Muscle layer of duodenum (tissue), 2 donors: ENCODE results near the gene MLPH.

Experiments used
- H3K27ac ChIP-seq: one replicate; pipeline ENCODE4 v1.7.0; 2013; ENCODE audit warnings: mild to moderate bottlenecking, low read length
- H3K27me3 ChIP-seq: one replicate; pipeline ENCODE4 v1.7.0; 2013; ENCODE audit warnings: low read depth, mild to moderate bottlenecking, control low read depth, low read length
- H3K36me3 ChIP-seq, 2 donors: one replicate each; pipeline ENCODE4 v1.7.0; 2013; ENCODE audit warnings: low read length in 2 of 2, control low read depth in 1 of 2, mild to moderate bottlenecking in 1 of 2; ENCODE audit not compliant: insufficient read depth in 2 of 2, control insufficient read depth in 1 of 2
- H3K4me1 ChIP-seq, 2 donors: one replicate each; pipeline ENCODE4 v1.7.0; 2013; ENCODE audit warnings: low read length in 2 of 2, mild to moderate bottlenecking in 2 of 2, control low read depth in 1 of 2, moderate library complexity in 1 of 2; ENCODE audit not compliant: insufficient read depth in 2 of 2, control insufficient read depth in 1 of 2
- H3K4me3 ChIP-seq, 2 donors: one replicate each; pipeline ENCODE4 v1.7.0; 2013; ENCODE audit warnings: low read length in 2 of 2, low read depth in 1 of 2, mild to moderate bottlenecking in 1 of 2
- H3K9me3 ChIP-seq, 2 donors: one replicate each; pipeline ENCODE4 v1.7.0; 2013; ENCODE audit warnings: low read length in 2 of 2, control low read depth in 1 of 2, mild to moderate bottlenecking in 1 of 2; ENCODE audit not compliant: control insufficient read depth in 1 of 2
- donor health status: healthy.

Gene MLPH

GRCh38 chr2:237491515-237492118 lies 4.6 kb downstream of the MLPH start:
- H3K9me3 ChIP-seq: peaks cover 10 to 13% of the 10 kb centered on the region in 2 donors
- H3K27ac ChIP-seq: no peak overlapping the region
- H3K36me3 ChIP-seq: peaks cover 0 to 3% of the 10 kb centered on the region in 2 donors
- peak overlapping the region in 1 of 2 donors; percentile 29 for H3K4me3 ChIP-seq
- H3K27me3 ChIP-seq: peaks cover 14% of the 10 kb centered on the region
- peaks cover 0 to 13% of the 10 kb centered on the region in 2 donors for H3K4me1 ChIP-seq

GRCh38 chr2:237492137-237492890 lies 5.3 kb downstream of the MLPH start:
- Histone ChIP-seq H3K27me3 (peaks cover 9% of the 10 kb centered on the region), H3K4me3 (peak overlapping the region in 1 of 2 donors; percentile 29), H3K36me3 (peaks cover 0 to 3% of the 10 kb centered on the region in 2 donors), H3K4me1 (peaks cover 0 to 6% of the 10 kb centered on the region in 2 donors), H3K27ac (no peak overlapping the region), H3K9me3 (peaks cover 10 to 13% of the 10 kb centered on the region in 2 donors)

GRCh38 chr2:237494066-237494465 lies 7.0 kb downstream of the MLPH start:
- H3K27me3 ChIP-seq: no peaks in the 10 kb centered on the region
- peaks cover 0 to 3% of the 10 kb centered on the region in 2 donors for H3K36me3 ChIP-seq
- peaks cover 10 to 13% of the 10 kb centered on the region in 2 donors for H3K9me3 ChIP-seq
- no peaks in the 10 kb centered on the region for H3K4me1 ChIP-seq
- no peak overlapping the region for H3K4me3 ChIP-seq
- H3K27ac ChIP-seq: no peak overlapping the region

- Histone ChIP-seq H3K27me3 (no peaks in the 10 kb centered on the region), H3K4me3 (no peak overlapping the region), H3K4me1 (no peaks in the 10 kb centered on the region), H3K9me3 (peaks cover 10 to 13% of the 10 kb centered on the region in 2 donors), H3K36me3 (peaks cover 0 to 3% of the 10 kb centered on the region in 2 donors), H3K27ac (no peak overlapping the region)
Measured at GRCh38 chr2:237495521-237496117, 8.6 kb downstream of the MLPH start.

GRCh38 chr2:237496428-237496827 lies 9.4 kb downstream of the MLPH start:
- no peaks in the 10 kb centered on the region for H3K27me3 ChIP-seq
- no peak overlapping the region for H3K27ac ChIP-seq
- H3K4me3 ChIP-seq: no peak overlapping the region
- H3K36me3 ChIP-seq: peaks cover 0 to under 1% of the 10 kb centered on the region in 2 donors
- H3K4me1 ChIP-seq: no peaks in the 10 kb centered on the region
- peaks cover 6 to 8% of the 10 kb centered on the region in 2 donors for H3K9me3 ChIP-seq

- no peaks in the 10 kb centered on the region for H3K36me3 ChIP-seq
- H3K9me3 ChIP-seq: no peaks in the 10 kb centered on the region
- no peaks in the 10 kb centered on the region for H3K27me3 ChIP-seq
- H3K27ac ChIP-seq: no peak overlapping the region
- H3K4me1 ChIP-seq: no peaks in the 10 kb centered on the region
- no peak overlapping the region for H3K4me3 ChIP-seq
Measured at GRCh38 chr2:237497009-237497837, 10.2 kb downstream of the MLPH start.

GRCh38 chr2:237497838-237498186 lies 10.8 kb downstream of the MLPH start:
- Histone ChIP-seq H3K4me1 (no peaks in the 10 kb centered on the region), H3K9me3 (no peaks in the 10 kb centered on the region), H3K36me3 (no peaks in the 10 kb centered on the region), H3K4me3 (no peak overlapping the region), H3K27ac (no peak overlapping the region), H3K27me3 (no peaks in the 10 kb centered on the region)

- Histone ChIP-seq H3K36me3 (no peaks in the 10 kb centered on the region), H3K27ac (no peak overlapping the region), H3K27me3 (no peaks in the 10 kb centered on the region), H3K4me1 (no peaks in the 10 kb centered on the region), H3K4me3 (no peak overlapping the region), H3K9me3 (no peaks in the 10 kb centered on the region)
Measured at GRCh38 chr2:237498341-237498740, 11.3 kb downstream of the MLPH start.

GRCh38 chr2:237500681-237501424 lies 13.8 kb downstream of the MLPH start:
- no peak overlapping the region for H3K4me3 ChIP-seq
- H3K27ac ChIP-seq: no peak overlapping the region
- no peaks in the 10 kb centered on the region for H3K27me3 ChIP-seq
- H3K36me3 ChIP-seq: no peaks in the 10 kb centered on the region
- no peaks in the 10 kb centered on the region for H3K9me3 ChIP-seq
- no peaks in the 10 kb centered on the region for H3K4me1 ChIP-seq

GRCh38 chr2:237501892-237502513 lies 15.0 kb downstream of the MLPH start:
- H3K4me3 ChIP-seq: no peak overlapping the region
- no peak overlapping the region for H3K27ac ChIP-seq
- H3K27me3 ChIP-seq: no peaks in the 10 kb centered on the region
- no peaks in the 10 kb centered on the region for H3K4me1 ChIP-seq
- no peaks in the 10 kb centered on the region for H3K9me3 ChIP-seq
- no peaks in the 10 kb centered on the region for H3K36me3 ChIP-seq
